GM21576 (cell line): ENCODE measurements around the gene CDIPT.
"Not testable (repeated sequence)": the region's sequence is repeated elsewhere in the genome, so short reads cannot be mapped to it uniquely, and the experiment has no call there.

ENCODE experiments used
- ATAC-seq: cut with Tn5 transposase; IDR thresholded peaks from one replicate; pipeline ENCODE4 v1.9.1; 2021; ENCODE audit warnings: mild to moderate bottlenecking, moderate library complexity; ENCODE audit not compliant: unreplicated experiment

Gene CDIPT

GRCh38 chr16:29897333-29897732 lies 34.3 kb upstream of the CDIPT start:
- no peak for ATAC-seq

GRCh38 chr16:29896841-29897240 lies 33.8 kb upstream of the CDIPT start:
- ATAC-seq: no peak

GRCh38 chr16:29894352-29894751 lies 31.3 kb upstream of the CDIPT start:
- ATAC-seq: no peak

GRCh38 chr16:29893553-29893952 lies 30.5 kb upstream of the CDIPT start:
- no peak for ATAC-seq

GRCh38 chr16:29892458-29892813 lies 29.4 kb upstream of the CDIPT start:
- ATAC-seq: no peak

GRCh38 chr16:29891525-29892457 lies 28.8 kb upstream of the CDIPT start:
- no peak for ATAC-seq

- ATAC-seq: not testable (repeated sequence)
These were observed 26.3 kb upstream of the CDIPT start for GRCh38 chr16:29889372-29889771.

- ATAC-seq: no peak
These were observed 21.0 kb upstream of the CDIPT start for GRCh38 chr16:29883987-29884386.

- no peak for ATAC-seq
These were observed 18.0 kb upstream of the CDIPT start for GRCh38 chr16:29881050-29881449.

- no peak for ATAC-seq
These were observed 15.1 kb upstream of the CDIPT start for GRCh38 chr16:29878172-29878571.

- ATAC-seq: no peak
These were observed 14.4 kb upstream of the CDIPT start for GRCh38 chr16:29877266-29877961.

- ATAC-seq: no peak
These were observed 13.7 kb upstream of the CDIPT start for GRCh38 chr16:29876594-29877249.

- ATAC-seq: no peak
These were observed 13.2 kb upstream of the CDIPT start for GRCh38 chr16:29876217-29876593.

- no peak for ATAC-seq
These were observed 12.2 kb upstream of the CDIPT start for GRCh38 chr16:29875206-29875605.

- ATAC-seq: no peak
These were observed 10.3 kb upstream of the CDIPT start for GRCh38 chr16:29873319-29873718.

- ATAC-seq: no peak
These were observed 9.0 kb upstream of the CDIPT start for GRCh38 chr16:29871822-29872546.

- not testable (repeated sequence) for ATAC-seq
These were observed 6.0 kb upstream of the CDIPT start for GRCh38 chr16:29869067-29869466.

GRCh38 chr16:29868396-29869009 lies 5.5 kb upstream of the CDIPT start:
- ATAC-seq: no peak

- no peak for ATAC-seq
These were observed 1.2 kb upstream of the CDIPT start for GRCh38 chr16:29864205-29864604.

GRCh38 chr16:29863669-29863984 lies 601 bp upstream of the CDIPT start:
- ATAC-seq: no peak

- ATAC-seq: no peak
These were observed 593 bp downstream of the CDIPT start for GRCh38 chr16:29862383-29862883.
